ENCODE results near the gene TMEM37.
"Not testable (repeated sequence)": the region's sequence is repeated elsewhere in the genome, so short reads cannot be mapped to it uniquely, and the experiment has no call there.

TMEM37 gene, protein sequence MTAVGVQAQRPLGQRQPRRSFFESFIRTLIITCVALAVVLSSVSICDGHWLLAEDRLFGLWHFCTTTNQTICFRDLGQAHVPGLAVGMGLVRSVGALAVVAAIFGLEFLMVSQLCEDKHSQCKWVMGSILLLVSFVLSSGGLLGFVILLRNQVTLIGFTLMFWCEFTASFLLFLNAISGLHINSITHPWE

DNA sequence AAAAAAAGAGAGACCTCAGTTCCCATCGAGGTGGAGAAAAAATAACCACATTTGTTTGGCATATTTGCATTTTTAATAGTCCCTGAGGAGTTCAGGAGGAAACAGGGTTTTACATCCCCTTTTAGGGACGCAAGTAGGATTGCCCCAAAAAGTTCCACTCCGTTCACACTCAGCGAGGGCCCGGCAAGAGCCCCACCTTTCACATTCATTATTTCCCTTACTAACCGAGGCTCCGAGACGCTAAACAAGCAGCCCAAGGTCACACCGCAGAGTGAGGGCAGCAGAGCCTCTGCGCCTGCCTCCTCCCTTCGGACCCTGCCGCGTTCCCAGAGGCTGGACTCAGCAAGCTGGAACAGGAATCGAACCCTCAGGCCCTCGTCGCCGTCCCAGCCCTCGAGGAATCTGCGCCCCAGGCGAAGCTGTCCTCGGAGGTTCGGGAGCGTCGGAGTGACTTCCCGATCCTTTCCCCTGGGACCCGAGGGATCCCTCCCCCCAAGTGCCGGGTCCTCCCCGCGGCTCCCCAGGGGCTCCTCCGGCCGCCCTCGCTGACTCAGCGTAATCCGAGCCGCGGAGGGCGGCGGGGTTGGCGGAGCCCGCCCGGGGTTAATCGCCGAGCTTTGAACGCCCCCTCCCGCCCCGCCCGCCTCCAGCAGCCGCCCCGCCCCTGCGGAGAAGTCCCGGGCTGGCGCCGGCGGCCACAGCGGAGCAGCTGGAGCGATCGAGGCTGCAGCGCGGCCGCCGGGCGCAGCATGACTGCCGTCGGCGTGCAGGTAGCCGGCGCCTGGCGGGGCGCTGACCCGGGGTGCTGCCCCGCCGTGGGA, at the start of gene TMEM37:
Gene TMEM37 (plus strand): TSS at position 700 of the 821 bp plus-strand sequence. CDS start 50 bp downstream, at position 750.
- DNase-seq: peak; percentile 37

DNA sequence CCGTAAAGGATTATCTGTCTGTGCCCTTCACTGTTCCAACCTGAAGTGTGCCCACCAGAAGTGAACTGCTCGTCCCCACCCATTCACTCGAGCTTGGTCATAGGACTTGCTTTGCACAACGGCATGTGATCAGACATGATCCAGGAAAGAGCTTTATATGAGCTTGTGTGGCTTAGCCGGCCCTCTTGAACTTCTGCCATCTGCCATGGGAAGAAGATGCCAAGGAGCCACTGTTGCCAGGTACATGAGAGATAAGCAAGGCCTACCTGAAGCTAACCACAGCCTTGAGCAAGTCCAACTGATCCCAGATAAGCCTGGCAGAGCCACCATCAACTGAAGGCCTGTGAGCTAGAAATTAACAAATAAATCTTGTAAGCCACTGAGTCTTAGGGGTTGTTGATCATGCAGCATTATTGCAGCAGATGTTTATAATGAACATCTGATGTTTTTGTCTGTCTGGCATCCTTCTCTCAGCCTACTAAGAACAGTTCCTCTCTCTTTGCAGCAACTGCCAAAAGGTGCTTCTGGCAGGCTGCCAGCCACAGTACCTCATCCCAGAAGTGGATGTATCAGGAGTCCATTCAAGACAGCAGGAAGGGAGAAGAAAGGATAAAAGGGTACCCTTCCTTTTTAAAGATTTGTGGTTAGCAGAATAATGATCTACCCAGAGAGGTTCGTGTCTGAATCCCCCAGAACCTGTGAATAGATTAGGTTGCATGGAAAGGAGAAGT, 48.1 kb upstream of the TMEM37 start:
- no peak for DNase-seq

DNA sequence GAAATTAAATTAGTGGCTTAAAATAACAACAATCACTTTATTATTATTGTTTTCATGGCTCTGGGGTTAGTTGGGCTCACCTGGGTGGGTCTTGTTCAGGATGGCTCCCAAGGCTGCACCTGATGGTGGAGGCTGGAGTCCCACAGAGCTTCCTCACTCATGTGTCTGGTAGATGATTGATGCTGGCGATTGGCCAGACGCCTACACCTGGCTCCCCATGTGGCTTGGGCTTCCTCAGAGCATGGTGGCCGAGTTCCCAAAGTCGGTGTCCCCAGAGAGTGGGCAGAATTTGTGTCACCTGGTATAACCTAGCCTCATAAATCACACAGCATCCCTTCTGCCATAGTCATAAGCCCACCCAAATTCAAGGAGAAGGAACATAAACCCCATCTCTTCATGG, 46.7 kb upstream of the TMEM37 start:
- no peak for DNase-seq

DNA sequence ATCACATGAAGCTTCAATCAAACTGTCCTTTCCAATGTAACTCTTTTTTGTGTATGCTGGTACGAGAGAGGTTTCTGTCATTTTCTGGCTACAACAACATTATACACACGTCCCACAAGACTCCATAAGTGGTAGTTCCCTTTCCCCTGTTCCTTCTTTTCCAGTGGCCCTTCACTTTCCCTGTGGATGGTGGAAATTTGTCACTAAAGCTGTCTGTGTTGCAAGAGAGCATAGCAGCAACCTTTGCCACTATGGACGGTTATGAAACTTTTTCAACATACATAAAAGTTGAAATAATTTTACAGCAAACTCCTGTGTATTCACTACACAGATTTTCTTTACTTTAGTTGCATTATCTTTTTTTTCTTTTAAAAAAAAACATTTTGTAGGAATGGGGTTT, 46.2 kb upstream of the TMEM37 start:
- no peak for DNase-seq

DNA sequence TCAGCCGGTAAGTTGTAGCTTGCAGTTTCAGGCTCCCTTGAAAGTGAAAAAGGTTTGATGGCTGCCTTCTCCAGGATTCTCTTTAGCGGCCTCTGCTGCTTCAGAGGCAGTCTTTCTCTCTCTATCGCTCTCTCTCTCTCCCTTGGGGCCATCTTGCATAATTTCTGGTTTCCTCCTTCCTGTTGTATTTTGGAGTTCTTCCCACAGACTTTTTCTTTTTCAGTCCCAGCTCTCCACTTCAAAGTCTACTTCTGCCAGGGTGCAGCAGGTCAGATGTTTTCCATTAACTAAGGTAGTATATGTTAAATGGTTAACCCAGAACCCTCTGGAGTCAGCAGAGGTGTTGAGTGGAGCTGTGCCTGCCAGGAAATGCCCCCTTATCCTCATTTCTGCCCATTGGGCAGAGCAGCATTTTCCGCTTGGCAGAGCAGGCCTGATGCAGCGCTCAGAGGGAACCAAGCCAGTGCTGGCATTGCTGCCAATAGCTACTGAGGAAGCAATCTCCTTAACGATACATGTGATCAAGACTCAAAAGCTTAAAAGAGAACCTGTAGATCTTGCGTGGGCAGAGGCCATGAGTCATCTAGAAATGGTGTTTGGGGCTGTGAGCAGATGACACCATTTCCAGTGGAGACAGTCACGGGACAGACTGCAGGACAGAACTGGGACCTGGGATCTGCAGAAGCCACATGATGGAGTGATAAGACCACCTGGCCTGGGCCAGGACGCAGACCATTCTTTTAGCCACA, 44.1 kb upstream of the TMEM37 start:
- no peak for DNase-seq

DNA sequence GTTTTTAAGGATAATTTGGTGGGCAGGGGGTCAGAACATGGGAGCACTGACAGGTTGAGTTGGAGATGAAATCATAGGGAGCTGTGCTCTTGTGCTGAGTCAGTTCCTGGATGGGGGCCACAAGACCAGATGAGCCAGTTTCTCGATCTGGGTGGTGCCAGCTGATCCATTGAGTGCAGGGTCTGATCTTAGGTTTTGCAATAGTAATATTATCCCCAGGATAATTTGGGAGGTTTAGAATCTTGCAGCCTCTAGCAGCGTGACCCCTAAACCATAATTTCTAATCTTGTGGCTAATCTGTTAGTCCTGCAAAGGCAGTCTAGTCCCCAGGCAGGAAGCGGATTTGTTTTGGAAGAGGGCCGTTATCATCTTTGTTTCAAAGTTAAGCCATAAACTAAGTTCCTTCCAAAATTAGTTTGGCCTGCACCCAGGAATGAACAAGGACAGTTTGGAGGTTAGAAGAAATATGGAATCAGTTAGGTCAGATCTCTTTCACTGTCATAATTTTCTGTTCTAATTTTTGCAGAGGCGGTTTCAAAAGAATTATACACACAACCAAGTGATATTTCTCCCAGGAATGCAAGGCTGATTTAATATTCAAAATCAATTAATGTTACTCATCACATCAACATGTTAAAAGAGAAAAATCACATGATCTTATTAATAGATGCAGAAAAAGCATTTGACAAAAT, 41.9 kb upstream of the TMEM37 start:
- DNase-seq: no peak

DNA sequence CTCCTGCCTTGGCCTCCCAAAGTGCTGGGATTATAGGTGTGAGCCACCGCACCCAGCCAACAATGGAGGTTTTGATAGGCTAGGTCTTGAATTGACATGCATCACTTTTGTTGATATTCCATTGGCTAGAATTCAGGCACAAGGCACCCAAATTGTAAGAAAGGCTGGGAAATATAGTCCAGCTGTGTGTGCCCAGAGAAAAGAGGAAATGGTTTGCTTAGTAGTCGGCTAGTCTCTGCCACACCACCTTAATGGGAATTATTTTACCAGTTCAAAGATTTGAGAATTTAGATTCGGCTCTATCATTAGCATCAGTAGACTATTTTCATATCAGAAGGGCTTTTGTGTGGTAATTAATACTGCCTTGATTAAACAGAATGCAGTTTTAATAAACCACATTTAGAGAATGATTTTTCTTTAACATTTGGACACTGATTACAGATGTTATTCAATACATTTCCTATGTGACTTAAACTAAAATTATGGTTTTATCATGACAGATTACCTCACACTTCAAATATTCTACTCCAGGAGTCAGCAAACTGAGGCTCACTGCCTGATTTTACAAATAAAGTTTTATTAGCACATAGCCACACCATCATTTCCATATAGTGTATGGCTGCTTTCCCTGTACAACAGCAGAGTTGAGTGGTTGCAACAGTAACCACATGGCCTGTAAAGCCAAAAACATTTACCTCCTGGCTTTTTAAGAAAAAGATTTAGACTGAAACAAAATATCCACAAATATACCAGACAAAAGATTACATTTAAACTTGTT, 37.5 kb upstream of the TMEM37 start:
- DNase-seq: no peak

DNA sequence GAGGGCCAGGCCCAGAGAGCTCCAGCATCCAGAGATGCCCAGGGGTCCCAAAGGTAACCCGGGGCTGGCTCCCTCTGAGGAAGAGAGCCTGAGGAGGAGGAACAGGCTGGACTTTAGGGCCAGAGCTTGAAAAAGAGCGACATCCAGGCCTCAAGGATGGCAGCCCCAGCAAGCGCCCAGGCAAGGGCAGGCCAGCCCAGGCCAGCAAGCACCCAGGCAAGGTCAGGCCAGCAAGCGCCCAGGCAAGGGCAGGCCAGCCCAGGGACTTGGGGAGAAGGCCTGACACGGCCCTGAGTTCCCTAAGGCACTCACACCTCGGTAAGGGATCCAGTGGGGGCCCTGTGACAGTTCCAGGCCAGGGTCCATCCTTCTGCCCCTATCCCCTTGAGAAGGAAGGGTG, 34.5 kb upstream of the TMEM37 start:
- no peak for DNase-seq

DNA sequence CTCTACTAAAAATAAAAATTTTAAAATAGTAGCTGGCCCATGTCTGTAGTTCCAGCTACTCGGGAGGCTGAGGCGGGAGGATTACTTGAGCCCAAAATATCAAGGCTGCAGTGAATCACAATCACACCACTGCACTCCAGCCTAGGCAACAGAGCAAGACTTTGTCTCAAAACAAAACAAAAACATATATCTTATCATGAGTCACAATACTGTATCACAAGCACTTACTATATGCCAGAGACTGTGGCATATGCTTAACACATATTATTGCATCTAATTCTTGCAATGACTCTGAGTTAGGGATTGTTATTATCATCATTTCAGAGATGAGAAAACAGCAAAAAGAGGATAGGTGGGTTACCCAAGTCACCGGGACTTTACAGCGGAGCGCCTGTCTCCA, 29.5 kb upstream of the TMEM37 start:
- DNase-seq: no peak

DNA sequence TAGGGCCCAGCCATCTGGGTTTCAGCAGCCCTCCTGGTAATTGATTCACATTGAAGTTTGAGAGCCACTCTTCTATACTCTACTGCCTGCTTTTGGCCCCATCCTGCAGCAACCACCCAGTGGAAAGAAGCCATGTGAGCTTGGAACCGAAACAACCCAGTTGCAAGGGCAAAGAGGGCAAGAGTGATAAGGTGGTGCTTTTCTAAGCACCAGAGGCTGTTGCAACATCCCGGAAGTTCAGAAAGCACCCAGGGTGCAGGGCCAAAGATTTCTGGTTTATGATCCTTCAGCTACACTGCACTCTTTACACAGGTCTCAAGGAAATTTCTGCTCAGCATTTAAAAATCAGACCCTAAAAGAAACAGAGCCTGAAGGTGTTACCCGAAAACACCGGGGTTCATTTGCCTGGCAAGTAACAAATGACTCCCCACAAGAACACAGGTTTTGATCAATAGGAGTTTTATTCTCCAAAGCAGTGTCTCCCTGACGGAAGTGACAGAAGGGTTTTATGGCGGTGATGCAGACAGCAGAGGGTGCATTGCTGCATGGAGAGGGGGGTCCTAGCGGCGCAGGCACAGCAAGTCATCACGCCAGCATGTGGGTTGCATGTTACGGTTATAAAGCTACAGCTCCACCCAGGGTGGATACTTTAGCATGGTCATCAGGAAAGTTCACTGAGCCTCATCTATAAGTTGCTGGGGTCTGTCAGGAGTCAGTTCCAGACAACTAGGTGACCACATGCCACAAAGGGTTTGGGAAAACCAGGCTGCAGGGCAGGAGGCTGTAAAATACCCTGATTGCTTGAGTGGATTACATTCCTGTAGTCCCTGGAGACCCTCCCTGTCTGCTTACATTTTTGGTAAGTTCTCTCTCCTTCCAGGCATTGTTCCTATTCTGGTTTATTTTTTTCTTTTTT, 28.8 kb upstream of the TMEM37 start:
- DNase-seq: no peak

DNA sequence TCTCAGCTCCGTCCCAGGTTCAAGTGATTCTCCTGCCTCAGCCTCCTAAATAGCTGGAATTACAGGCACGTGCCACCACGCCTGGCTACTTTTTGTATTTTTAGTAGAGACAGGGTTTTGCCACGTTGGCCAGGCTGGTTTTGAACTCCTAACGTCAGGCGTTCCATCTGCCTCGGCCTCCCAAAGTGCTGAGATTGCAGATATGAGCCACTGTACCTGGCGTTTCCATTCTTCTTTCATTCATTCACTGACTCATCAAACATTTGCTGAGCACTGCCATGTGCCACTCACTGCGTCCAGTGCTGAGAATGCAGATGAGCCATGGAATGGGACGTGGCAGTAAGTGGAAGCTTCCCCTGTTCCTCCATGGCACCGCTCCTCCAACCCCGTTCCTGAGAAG, 28.0 kb upstream of the TMEM37 start:
- DNase-seq: not testable (repeated sequence)

DNA sequence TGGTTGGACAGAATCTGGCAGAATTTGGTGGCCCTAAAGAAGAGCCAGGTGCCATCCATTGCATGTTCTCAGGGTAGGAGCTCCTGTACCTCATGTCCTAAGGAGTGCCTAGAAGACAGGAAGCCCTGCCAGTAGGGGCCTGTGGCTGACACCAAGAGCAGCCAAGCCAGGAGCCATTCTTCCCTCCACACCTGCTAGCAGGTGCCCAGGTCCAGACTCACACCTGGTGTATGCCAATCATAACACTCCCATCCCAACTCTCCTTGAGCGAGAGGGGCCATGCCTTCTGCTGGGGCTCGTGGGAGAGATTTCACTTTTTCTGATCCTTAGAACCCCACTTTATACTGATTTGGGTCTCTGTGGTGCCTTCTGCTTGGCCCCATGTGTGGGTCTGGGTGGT, 26.5 kb upstream of the TMEM37 start:
- no peak for DNase-seq

DNA sequence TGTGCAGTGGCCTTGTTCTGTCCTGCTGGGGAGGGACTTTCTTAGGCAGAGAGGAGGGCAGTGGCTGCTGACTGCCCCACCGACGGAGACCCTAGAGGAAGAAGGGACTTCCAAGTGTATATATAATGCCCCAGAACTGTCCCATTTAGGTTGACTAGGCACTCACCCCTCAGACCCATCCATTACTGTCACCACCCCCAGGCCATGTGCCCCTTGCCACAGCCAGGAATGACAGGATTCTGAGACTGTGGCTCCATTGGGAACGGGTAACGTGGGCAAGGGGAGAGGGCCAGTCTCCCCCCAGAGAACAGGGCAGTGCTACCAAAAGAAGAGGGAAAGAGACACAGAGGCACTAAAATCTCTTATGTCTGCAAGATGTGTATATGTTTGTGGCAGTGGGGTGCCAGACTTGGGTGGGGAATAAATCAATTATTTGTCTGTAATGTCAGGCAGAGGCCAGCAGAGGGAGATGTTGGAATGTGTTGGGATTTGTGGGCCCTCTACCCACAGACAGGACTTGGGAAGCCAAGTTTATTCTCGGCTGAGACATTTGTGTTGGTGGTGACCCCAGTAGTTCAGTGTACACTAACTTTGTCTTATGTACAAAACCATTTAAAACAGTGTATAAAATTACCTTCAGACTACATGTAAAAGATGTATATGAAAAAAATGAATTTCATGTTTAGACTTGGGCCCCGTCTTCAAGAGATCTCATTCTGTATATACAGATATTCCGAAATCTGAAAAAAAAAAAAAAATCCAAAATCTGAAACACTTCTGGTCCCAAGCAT, 24.0 kb upstream of the TMEM37 start:
- peak; percentile 28 for DNase-seq

DNA sequence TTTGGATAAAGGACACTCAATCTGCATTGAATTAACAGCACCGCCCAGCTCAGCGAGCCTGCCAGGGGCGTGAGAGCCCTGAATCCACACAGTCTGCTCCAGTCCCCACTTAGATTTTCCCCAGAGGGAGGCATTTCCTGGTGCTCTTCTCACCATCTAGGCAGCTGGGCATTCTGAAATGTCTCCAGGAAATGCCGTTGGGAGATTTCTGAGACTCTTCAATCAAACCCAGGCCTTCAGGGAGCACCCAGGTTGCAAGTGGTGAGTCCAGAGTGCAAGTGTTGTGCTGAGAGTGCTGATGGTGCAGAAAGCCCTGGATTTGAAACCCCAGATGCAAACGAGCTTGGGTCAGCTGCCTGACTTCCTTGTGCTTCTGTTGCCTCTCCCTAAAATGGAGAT, 23.4 kb upstream of the TMEM37 start:
- DNase-seq: no peak

DNA sequence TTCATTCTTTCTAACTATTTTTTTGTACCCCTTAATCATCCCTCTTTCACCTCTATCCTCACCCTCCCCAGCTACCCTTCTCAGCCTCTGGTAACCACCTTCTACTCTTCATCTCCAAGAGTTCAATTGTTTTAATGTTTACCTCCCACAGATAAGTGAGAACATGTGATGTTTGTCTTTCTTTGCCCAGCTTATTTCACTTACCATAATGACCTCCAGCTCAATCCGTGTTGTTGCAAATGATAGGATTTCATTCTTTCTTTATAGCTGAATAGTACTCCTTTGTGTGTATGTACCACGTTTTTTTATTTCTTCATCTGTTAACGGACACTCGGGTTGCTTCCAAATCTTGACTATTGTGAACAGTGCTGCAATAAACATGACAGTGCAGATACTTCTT, 22.1 kb upstream of the TMEM37 start:
- DNase-seq: no peak

DNA sequence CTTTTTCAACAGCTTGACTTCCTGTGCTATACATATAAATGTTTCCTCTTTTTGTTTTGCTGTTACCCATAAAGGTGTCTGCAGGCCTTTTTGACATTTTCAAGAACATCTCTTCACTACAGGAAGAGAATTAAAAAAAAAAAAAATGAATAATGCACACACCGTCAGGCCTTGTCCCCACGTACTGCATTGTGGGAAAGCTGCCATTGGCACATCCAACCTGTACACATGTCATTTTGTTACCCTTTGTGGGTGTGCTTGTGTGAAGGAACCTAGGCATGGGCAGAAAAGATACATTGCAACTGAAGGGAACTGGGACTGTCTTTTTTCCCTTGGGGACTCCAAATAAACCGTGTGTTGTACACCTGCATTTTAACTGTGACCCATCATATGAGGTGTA, 16.8 kb upstream of the TMEM37 start:
- no peak for DNase-seq

DNA sequence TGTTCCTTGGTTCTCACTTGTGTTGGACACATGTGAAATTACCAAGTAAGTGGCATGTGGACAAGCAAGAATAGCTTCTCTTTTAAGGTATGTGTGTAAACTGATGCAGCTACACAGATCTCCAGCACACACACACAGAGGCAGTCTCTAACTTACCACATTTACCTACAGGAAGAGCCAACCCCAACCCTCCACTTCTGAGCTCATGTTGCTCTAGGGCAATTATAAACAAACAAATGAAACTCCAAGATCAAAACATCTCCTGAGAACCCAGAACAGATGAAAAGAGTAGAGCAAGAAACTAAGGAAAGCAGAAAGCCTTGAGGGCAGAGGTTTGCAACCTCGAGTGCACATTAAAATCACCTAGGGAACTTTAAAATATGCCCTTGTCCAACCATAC, 16.0 kb upstream of the TMEM37 start:
- DNase-seq: no peak

DNA sequence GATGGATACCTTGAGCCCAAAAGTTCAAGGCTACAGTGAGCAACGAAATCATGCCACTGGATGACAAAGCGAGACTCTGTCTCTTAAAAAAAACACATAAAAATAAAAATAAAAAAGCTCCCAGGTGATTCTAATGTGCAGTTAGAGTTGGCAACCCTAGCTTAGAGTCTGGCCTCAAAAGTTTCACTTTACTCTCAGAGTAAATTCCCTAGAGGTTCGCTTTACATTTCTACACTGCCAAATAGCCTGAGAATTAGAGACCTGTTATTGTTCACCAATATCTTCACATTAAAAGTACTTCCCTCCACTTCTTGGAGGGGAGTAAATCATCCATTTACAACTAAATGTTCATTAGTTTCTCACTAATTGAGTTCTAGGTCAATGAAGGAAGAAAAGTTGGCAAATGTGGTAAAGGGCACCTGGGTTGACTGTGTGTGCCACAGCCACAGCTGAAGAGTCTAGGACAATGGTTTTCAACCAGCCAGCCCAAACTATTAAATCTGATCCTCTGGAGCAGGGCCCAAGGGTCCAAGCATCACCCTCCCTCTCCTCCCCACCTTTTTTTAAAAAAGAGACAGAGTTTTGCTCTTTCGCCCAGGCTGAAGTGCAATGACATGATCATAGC, 15.2 kb upstream of the TMEM37 start:
- no peak for DNase-seq

DNA sequence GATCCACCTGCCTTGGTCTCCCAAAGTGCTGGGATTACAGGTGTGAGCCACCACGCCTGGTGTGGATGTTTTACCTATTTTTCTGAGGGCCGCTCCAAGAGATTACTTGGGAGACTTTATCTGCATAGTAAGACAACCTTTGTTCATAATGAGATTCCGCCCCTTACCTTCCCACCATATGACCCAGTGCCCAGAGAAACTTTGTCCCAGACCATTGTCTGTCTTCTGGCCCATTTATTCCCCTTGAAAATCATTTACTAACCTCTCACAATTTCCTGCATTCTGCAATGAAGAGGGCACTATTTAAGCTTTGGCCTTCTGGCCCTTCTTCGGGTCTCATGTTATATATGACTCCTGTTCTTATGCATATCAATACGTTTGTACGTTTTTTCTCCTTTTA, 13.7 kb upstream of the TMEM37 start:
- no peak for DNase-seq

Measured in NCI-H2227 treated with DMSO at 0.1 percent for 48 hours (cell line).